Measurements from ENCODE around the gene TBC1D10A.
A peak's percentile ranks its signal among the peaks of the same experiment; 100 is the strongest.

TBC1D10A gene

DNA sequence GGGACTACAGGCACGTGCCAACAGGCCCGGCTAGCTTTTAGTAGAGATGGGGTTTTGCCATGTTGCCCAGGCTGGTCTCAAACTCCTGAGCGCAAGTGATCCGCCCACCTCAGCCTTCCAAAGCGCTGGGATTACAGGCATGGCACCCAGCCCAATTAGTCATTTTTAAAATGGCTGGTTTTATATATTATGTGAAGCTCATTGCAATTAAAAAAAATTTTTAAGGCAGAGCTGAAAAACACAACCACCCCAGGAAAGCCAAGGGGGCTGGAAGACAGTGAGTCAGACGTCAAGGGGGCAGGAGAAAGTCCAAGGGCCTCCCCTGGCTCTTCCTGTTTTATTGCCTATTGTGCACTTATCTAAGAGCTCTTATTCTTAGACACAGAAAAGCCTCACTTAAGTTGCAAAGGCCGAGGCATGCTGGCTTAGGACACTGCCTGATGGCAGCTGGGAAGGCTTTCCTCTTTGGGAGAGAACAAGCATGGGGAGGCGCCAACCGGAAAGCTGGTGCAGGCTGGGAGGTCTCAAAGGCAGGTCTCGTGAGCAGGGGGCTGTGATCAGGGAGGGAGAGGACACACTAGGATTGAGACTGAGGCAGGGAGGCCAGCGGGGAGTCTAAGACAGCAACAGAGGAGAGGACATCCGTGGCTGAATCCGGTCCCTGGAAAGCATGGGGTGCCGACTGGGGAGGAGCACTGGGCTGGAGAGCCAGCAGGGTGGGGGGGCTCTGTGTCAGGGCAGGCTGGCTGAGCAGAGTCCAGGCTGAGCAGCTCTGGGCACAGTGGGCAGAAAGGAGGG, 49.0 kb downstream of the TBC1D10A start:
- Histone ChIP-seq H3K27me3 (ENCODE audit: insufficient read depth, poor library complexity, severe bottlenecking) (no peaks in the 10 kb centered on the region), H3K36me3 (ENCODE audit: low read depth) (no peaks in the 10 kb centered on the region), H3K9me3 (ENCODE audit: severe bottlenecking) (no peaks in the 10 kb centered on the region), H3K4me3 (ENCODE audit: severe bottlenecking) (no peak overlapping the region), H3K4me1 (ENCODE audit: insufficient read depth, poor library complexity, severe bottlenecking) (peaks cover 7% of the 10 kb centered on the region), H3K27ac (ENCODE audit: poor library complexity, severe bottlenecking) (peak overlapping the region; percentile 64)
- ATAC-seq (ENCODE audit: low read depth) (peak; percentile 66), DNase-seq (ENCODE audit: low spot score) (no peak)
- TF ChIP-seq, protein P1, sequence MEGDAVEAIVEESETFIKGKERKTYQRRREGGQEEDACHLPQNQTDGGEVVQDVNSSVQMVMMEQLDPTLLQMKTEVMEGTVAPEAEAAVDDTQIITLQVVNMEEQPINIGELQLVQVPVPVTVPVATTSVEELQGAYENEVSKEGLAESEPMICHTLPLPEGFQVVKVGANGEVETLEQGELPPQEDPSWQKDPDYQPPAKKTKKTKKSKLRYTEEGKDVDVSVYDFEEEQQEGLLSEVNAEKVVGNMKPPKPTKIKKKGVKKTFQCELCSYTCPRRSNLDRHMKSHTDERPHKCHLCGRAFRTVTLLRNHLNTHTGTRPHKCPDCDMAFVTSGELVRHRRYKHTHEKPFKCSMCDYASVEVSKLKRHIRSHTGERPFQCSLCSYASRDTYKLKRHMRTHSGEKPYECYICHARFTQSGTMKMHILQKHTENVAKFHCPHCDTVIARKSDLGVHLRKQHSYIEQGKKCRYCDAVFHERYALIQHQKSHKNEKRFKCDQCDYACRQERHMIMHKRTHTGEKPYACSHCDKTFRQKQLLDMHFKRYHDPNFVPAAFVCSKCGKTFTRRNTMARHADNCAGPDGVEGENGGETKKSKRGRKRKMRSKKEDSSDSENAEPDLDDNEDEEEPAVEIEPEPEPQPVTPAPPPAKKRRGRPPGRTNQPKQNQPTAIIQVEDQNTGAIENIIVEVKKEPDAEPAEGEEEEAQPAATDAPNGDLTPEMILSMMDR (IDR thresholded peaks at IDR 0.05; ENCODE audit: poor library complexity, severe bottlenecking), result no peak

- TF ChIP-seq, protein P1 (IDR thresholded peaks at IDR 0.05; ENCODE audit: poor library complexity, severe bottlenecking), result no peak
- H3K4me3 ChIP-seq (ENCODE audit: severe bottlenecking), result no peak overlapping the region
- H3K9me3 ChIP-seq (ENCODE audit: severe bottlenecking), result no peaks in the 10 kb centered on the region
- no peak overlapping the region for H3K27ac ChIP-seq (ENCODE audit: poor library complexity, severe bottlenecking)
- H3K36me3 ChIP-seq (ENCODE audit: low read depth), result no peaks in the 10 kb centered on the region
- ATAC-seq (ENCODE audit: low read depth), result no peak
- peaks cover 7% of the 10 kb centered on the region for H3K4me1 ChIP-seq (ENCODE audit: insufficient read depth, poor library complexity, severe bottlenecking)
- DNase-seq (ENCODE audit: low spot score), result no peak
- H3K27me3 ChIP-seq (ENCODE audit: insufficient read depth, poor library complexity, severe bottlenecking), result no peaks in the 10 kb centered on the region
Observed at GRCh38 chr22:30276039-30276438, 50.7 kb downstream of the TBC1D10A start.

GRCh38 chr22:30275625-30276024, 51.1 kb downstream of the TBC1D10A start:
- ATAC-seq (ENCODE audit: low read depth), result peak; percentile 37; the same call in 1 of the 3 replicates
- DNase-seq (ENCODE audit: low spot score), result no peak
- H3K9me3 ChIP-seq (ENCODE audit: severe bottlenecking), result no peaks in the 10 kb centered on the region
- H3K4me1 ChIP-seq (ENCODE audit: insufficient read depth, poor library complexity, severe bottlenecking), result peaks cover 7% of the 10 kb centered on the region
- no peaks in the 10 kb centered on the region for H3K36me3 ChIP-seq (ENCODE audit: low read depth)
- no peaks in the 10 kb centered on the region for H3K27me3 ChIP-seq (ENCODE audit: insufficient read depth, poor library complexity, severe bottlenecking)
- TF ChIP-seq, protein P1 (IDR thresholded peaks at IDR 0.05; ENCODE audit: poor library complexity, severe bottlenecking), result no peak
- no peak overlapping the region for H3K27ac ChIP-seq (ENCODE audit: poor library complexity, severe bottlenecking)
- H3K4me3 ChIP-seq (ENCODE audit: severe bottlenecking), result no peak overlapping the region

DNA sequence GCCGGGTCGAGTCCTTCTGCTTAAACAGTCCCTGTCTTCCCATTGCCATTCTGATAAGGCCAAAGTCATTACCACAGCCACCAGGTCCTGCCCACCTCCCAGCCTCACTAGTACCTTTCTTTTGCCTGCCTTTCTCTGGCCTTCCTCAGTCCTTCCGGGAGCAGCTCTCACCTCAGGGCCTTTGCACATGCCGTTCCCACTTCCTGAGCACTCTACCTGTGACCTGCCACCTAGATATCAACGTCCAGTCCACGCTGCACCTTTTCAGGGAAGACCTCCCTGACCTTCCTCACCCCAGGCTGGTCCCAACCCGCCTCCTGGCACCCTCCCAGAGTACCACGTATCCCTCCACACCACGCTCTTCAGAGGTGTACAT, 52.3 kb downstream of the TBC1D10A start:
- Histone ChIP-seq H3K4me3 (ENCODE audit: severe bottlenecking) (no peak overlapping the region), H3K36me3 (ENCODE audit: low read depth) (no peaks in the 10 kb centered on the region), H3K27me3 (ENCODE audit: insufficient read depth, poor library complexity, severe bottlenecking) (no peaks in the 10 kb centered on the region), H3K9me3 (ENCODE audit: severe bottlenecking) (no peaks in the 10 kb centered on the region), H3K4me1 (ENCODE audit: insufficient read depth, poor library complexity, severe bottlenecking) (peaks cover 7% of the 10 kb centered on the region), H3K27ac (ENCODE audit: poor library complexity, severe bottlenecking) (no peak overlapping the region)
- TF ChIP-seq, protein P1 (IDR thresholded peaks at IDR 0.05; ENCODE audit: poor library complexity, severe bottlenecking), result no peak
- ATAC-seq (ENCODE audit: low read depth) (no peak), DNase-seq (ENCODE audit: low spot score) (no peak)

All from RWPE2 (cell line).